H9 (cell line): Measurements from ENCODE around the gene TCF20. TPM values are rescaled to one million over a fixed set of nuclear protein-coding genes. Genes with fewer than 3 reads are reported as not detected.

Experiments used
- DNase-seq: peaks from one replicate; pipeline ENCODE4 v3.0.0-alpha.2; 2017
- H2AFZ ChIP-seq: one replicate; pipeline ENCODE4 v1.6.1; 2013; ENCODE audit warnings: mild to moderate bottlenecking, low read length, control low read depth, moderate library complexity
- H2AK5ac ChIP-seq: 2 replicates; pipeline ENCODE4 v1.6.1; 2013; ENCODE audit warnings: low read length, control low read depth, mixed read lengths; ENCODE audit not compliant: insufficient read length
- H2BK120ac ChIP-seq: one replicate; pipeline ENCODE4 v1.6.1; 2013; ENCODE audit warnings: low read depth, mild to moderate bottlenecking, low read length, control low read depth, inconsistent platforms; ENCODE audit not compliant: poor library complexity, severe bottlenecking
- H2BK12ac ChIP-seq: 2 replicates; pipeline ENCODE4 v1.6.1; 2013; ENCODE audit warnings: low read length, control low read depth, mixed read lengths, low read depth; ENCODE audit not compliant: insufficient read length
- H2BK15ac ChIP-seq: 2 replicates; pipeline ENCODE4 v1.6.1; 2013; ENCODE audit warnings: low read depth, low read length, control low read depth
- H2BK20ac ChIP-seq: one replicate; pipeline ENCODE4 v1.6.1; 2013; ENCODE audit warnings: low read depth, mild to moderate bottlenecking, low read length, control low read depth, inconsistent platforms; ENCODE audit not compliant: poor library complexity, severe bottlenecking
- H2BK5ac ChIP-seq: 2 replicates; pipeline ENCODE4 v1.6.1; 2013; ENCODE audit warnings: low read length, control low read depth, mixed read lengths; ENCODE audit not compliant: insufficient read length
- H3K14ac ChIP-seq: 2 replicates; pipeline ENCODE4 v1.6.1; 2013; ENCODE audit warnings: low read length, control low read depth; ENCODE audit not compliant: insufficient read depth
- H3K18ac ChIP-seq: 2 replicates; pipeline ENCODE4 v1.6.1; 2013; ENCODE audit warnings: low read depth, mild to moderate bottlenecking, mixed read lengths, low read length, control low read depth; ENCODE audit not compliant: insufficient read length
- H3K23ac ChIP-seq: 2 replicates; pipeline ENCODE4 v1.6.1; 2013; ENCODE audit warnings: low read length, control low read depth, mixed read lengths, low read depth; ENCODE audit not compliant: insufficient read length
- H3K23me2 ChIP-seq: 2 replicates; pipeline ENCODE4 v1.6.1; 2013; ENCODE audit warnings: low read depth, mild to moderate bottlenecking, mixed read lengths, low read length, control low read depth; ENCODE audit not compliant: insufficient read length, poor library complexity, severe bottlenecking
- H3K27ac ChIP-seq: 2 replicates; pipeline ENCODE4 v1.5.1; 2013; ENCODE audit warnings: low read length, control low read depth, mixed read lengths, low read depth; ENCODE audit not compliant: insufficient read length
- H3K27me3 ChIP-seq: 2 replicates; pipeline ENCODE4 v1.6.1; 2013; ENCODE audit warnings: low read length, control low read depth, inconsistent platforms; ENCODE audit not compliant: insufficient read depth
- H3K4ac ChIP-seq: 2 replicates; pipeline ENCODE4 v1.6.1; 2013; ENCODE audit warnings: low read depth, mild to moderate bottlenecking, control low read depth, inconsistent platforms, low read length, moderate library complexity
- H3K4me1 ChIP-seq: 2 replicates; pipeline ENCODE4 v1.6.1; 2013; ENCODE audit warnings: low read length, control low read depth, inconsistent platforms; ENCODE audit not compliant: insufficient read depth
- H3K4me2 ChIP-seq: 2 replicates; pipeline ENCODE4 v1.6.1; 2013; ENCODE audit warnings: low read length, control low read depth, mixed read lengths; ENCODE audit not compliant: insufficient read length, insufficient read depth
- H3K56ac ChIP-seq: 2 replicates; pipeline ENCODE4 v1.6.1; 2013; ENCODE audit warnings: low read depth, mild to moderate bottlenecking, mixed read lengths, low read length, control low read depth; ENCODE audit not compliant: insufficient read length
- H3K79me1 ChIP-seq: 2 replicates; pipeline ENCODE4 v1.6.1; 2013; ENCODE audit warnings: low read depth, mild to moderate bottlenecking, moderate library complexity, low read length, control low read depth, inconsistent platforms; ENCODE audit not compliant: insufficient read depth, poor library complexity, severe bottlenecking
- H3K79me2 ChIP-seq: 2 replicates; pipeline ENCODE4 v1.6.1; 2013; ENCODE audit warnings: low read length, control low read depth, inconsistent platforms; ENCODE audit not compliant: insufficient read depth
- H3K9ac ChIP-seq: 2 replicates; pipeline ENCODE4 v1.6.1; 2013; ENCODE audit warnings: low read length, control low read depth, mixed read lengths; ENCODE audit not compliant: insufficient read length; ENCODE audit errors: extremely low read depth
- H3K9me3 ChIP-seq: one replicate; pipeline ENCODE4 v1.6.1; 2013; ENCODE audit warnings: low read depth, low read length, inconsistent platforms; ENCODE audit not compliant: control insufficient read depth
- H3T11ph ChIP-seq: one replicate; pipeline ENCODE4 v1.6.1; 2013; ENCODE audit warnings: mild to moderate bottlenecking, low read length, control low read depth, inconsistent platforms
- H4K20me1 ChIP-seq: one replicate; pipeline ENCODE4 v1.6.1; 2013; ENCODE audit not compliant: control insufficient read depth, insufficient read length, insufficient read depth
- H4K5ac ChIP-seq: 2 replicates; pipeline ENCODE4 v1.6.1; 2013; ENCODE audit warnings: low read depth, mild to moderate bottlenecking, mixed read lengths, low read length, control low read depth; ENCODE audit not compliant: insufficient read length
- H4K8ac ChIP-seq: replicated peaks from 2 replicates; pipeline ENCODE4 v1.6.1; 2013; ENCODE audit warnings: low read length, control low read depth, mixed read lengths, low read depth; ENCODE audit not compliant: insufficient read length
- H4K91ac ChIP-seq: 2 replicates; pipeline ENCODE4 v1.6.1; 2013; ENCODE audit warnings: low read depth, mild to moderate bottlenecking, moderate library complexity, mixed read lengths, low read length, control low read depth; ENCODE audit not compliant: insufficient read length
- H3K27ac Mint-ChIP-seq, 3 experiments: 2 replicates in 2 of 3; 3 replicates in 1 of 3; pipeline ENCODE4 v1.8.0; 2020 to 2021; ENCODE audit warnings: mixed read lengths in 3 of 3, mild to moderate bottlenecking in 1 of 3, moderate library complexity in 1 of 3
- H3K27me3 Mint-ChIP-seq: 2 replicates; pipeline ENCODE4 v1.8.0; 2021; ENCODE audit warnings: low read depth, mild to moderate bottlenecking, moderate library complexity, mixed read lengths
- H3K36me3 Mint-ChIP-seq, 3 experiments: 2 replicates in 2 of 3; 3 replicates in 1 of 3; pipeline ENCODE4 v1.8.0; 2020 to 2021; ENCODE audit warnings: low read depth in 3 of 3, mixed read lengths in 3 of 3; ENCODE audit not compliant: insufficient read depth in 1 of 3
- H3K4me1 Mint-ChIP-seq, 2 experiments: 2 replicates each; pipeline ENCODE4 v1.8.0; 2020; ENCODE audit warnings: mixed read lengths in 2 of 2
- H3K4me3 Mint-ChIP-seq, 2 experiments: 2 replicates in 1 of 2; 3 replicates in 1 of 2; pipeline ENCODE4 v1.8.0; 2020 to 2021; ENCODE audit warnings: mild to moderate bottlenecking in 2 of 2, mixed read lengths in 2 of 2, moderate library complexity in 1 of 2
- H3K9me3 Mint-ChIP-seq, 2 experiments: 2 replicates in 1 of 2; 3 replicates in 1 of 2; pipeline ENCODE4 v1.8.0; 2020; ENCODE audit warnings: mild to moderate bottlenecking in 2 of 2, mixed read lengths in 2 of 2, moderate library complexity in 1 of 2
- CTCF ChIP-seq: fragments of 200-600 bp; sonication (generic); conservative IDR thresholded peaks from 3 replicates; pipeline ENCODE4 v1.8.0; 2021; ENCODE audit warnings: antibody characterized with exemption, mild to moderate bottlenecking
- WGBS: extraction: QIAGEN DNeasy Blood & Tissue Kit; methylation state at CpG from one replicate; pipeline ENCODE4 v1.1.7; 2013; ENCODE audit warnings: missing lambda C conversion rate, low lambda C conversion rate, mixed read lengths; ENCODE audit not compliant: insufficient read length; ENCODE audit errors: extremely low coverage; 5-methylcytosine and 5-hydroxymethylcytosine counted together
- total RNA-seq: library from RNA; stranded (reverse); gene quantifications from 2 replicates; pipeline ENCODE4 v1.2.1, GENCODE V29; 2021

TCF20 gene
- total RNA-seq, 1 experiment from 2014 or later = 75.6 TPM

GRCh38 chr22:42256930-42257329, 13.5 kb downstream of the TCF20 start:
- H2AK5ac ChIP-seq = no peak overlapping the region
- H3K18ac ChIP-seq = no peak overlapping the region
- no peak overlapping the region for H3K27ac Mint-ChIP-seq
- no peak overlapping the region for H3K9ac ChIP-seq
- peaks cover 20 to 25% of the 10 kb centered on the region in 2 experiments for H3K4me1 Mint-ChIP-seq
- H3K9me3 ChIP-seq = no peaks in the 10 kb centered on the region
- no peak overlapping the region for H3K23ac ChIP-seq
- DNase-seq = no peak
- no peak overlapping the region for H2BK5ac ChIP-seq
- no peak overlapping the region for H3K4ac ChIP-seq
- no peak overlapping the region for H3K56ac ChIP-seq
- no peak overlapping the region for H2BK20ac ChIP-seq
- no peaks in the 10 kb centered on the region for H3K9me3 Mint-ChIP-seq
- H2AFZ ChIP-seq = no peak overlapping the region
- H3K4me2 ChIP-seq = no peak overlapping the region
- peaks cover 31% of the 10 kb centered on the region for H3K27me3 Mint-ChIP-seq
- no peak overlapping the region for H4K5ac ChIP-seq
- H3K23me2 ChIP-seq = no peaks in the 10 kb centered on the region
- H3K4me3 Mint-ChIP-seq = no peak overlapping the region
- no peaks in the 10 kb centered on the region for H4K20me1 ChIP-seq
- H2BK15ac ChIP-seq = no peak overlapping the region
- peaks cover 5% of the 10 kb centered on the region; the same call in 1 of the 2 replicates for H3K4me1 ChIP-seq
- H3K79me1 ChIP-seq = peaks cover 23% of the 10 kb centered on the region
- H3K27me3 ChIP-seq = peaks cover 3% of the 10 kb centered on the region; the same call in 1 of the 2 replicates
- no peak overlapping the region for H2BK12ac ChIP-seq
- TF ChIP-seq CTCF = no peak
- H3K14ac ChIP-seq = no peak overlapping the region
- no peaks in the 10 kb centered on the region; a peak in 1 of 7 replicates for H3K36me3 Mint-ChIP-seq
- no peak overlapping the region for H4K91ac ChIP-seq
- peaks cover 21% of the 10 kb centered on the region; the same call in 1 of the 2 replicates for H3K79me2 ChIP-seq
- no peak overlapping the region for H3K27ac ChIP-seq
- H4K8ac ChIP-seq = no peak overlapping the region
- no peak overlapping the region for H2BK120ac ChIP-seq
- H3T11ph ChIP-seq = no peak overlapping the region
- no CpG with 5 or more reads among the region's 5 CpGs for WGBS
